OCI-LY1 (cell line): ENCODE results near the gene BAG5.

Experiments used
- EZH2 ChIP-seq: fragments of 200-600 bp; sonication (generic), shearing (Covaris generic); IDR thresholded peaks from 2 replicates; pipeline ENCODE4 v1.8.0; 2017; ENCODE audit warnings: borderline replicate concordance, mixed run types, mild to moderate bottlenecking, antibody characterized with exemption, low read length, moderate library complexity, mixed read lengths
- TF ChIP-seq, protein P1 (sequence below): fragments of 200-600 bp; sonication (generic), shearing (Covaris generic); IDR thresholded peaks from 2 replicates; pipeline ENCODE4 v1.5.1; 2017; ENCODE audit warnings: mild to moderate bottlenecking, antibody characterized with exemption, low read length, moderate library complexity, mixed read lengths

- TF ChIP-seq, protein P1, sequence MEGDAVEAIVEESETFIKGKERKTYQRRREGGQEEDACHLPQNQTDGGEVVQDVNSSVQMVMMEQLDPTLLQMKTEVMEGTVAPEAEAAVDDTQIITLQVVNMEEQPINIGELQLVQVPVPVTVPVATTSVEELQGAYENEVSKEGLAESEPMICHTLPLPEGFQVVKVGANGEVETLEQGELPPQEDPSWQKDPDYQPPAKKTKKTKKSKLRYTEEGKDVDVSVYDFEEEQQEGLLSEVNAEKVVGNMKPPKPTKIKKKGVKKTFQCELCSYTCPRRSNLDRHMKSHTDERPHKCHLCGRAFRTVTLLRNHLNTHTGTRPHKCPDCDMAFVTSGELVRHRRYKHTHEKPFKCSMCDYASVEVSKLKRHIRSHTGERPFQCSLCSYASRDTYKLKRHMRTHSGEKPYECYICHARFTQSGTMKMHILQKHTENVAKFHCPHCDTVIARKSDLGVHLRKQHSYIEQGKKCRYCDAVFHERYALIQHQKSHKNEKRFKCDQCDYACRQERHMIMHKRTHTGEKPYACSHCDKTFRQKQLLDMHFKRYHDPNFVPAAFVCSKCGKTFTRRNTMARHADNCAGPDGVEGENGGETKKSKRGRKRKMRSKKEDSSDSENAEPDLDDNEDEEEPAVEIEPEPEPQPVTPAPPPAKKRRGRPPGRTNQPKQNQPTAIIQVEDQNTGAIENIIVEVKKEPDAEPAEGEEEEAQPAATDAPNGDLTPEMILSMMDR, result no peak
- TF ChIP-seq EZH2, result no peak
Measured at GRCh38 chr14:103507751-103508150, 54.7 kb downstream of the BAG5 start.
